HG03196 (cell line): ENCODE measurements around the gene SPRR5.
A peak's percentile ranks its signal among the peaks of the same experiment; 100 is the strongest.

Experiments used
- ATAC-seq: cut with Tn5 transposase; IDR thresholded peaks from one replicate; pipeline ENCODE4 v1.9.1; 2021; ENCODE audit not compliant: unreplicated experiment

Gene SPRR5

GRCh38 chr1:152942161-152942560 is 4.8 kb upstream of the SPRR5 start:
- ATAC-seq: no peak

- no peak for ATAC-seq
Observed at GRCh38 chr1:152946248-152946647, 758 bp upstream of the SPRR5 start.

DNA sequence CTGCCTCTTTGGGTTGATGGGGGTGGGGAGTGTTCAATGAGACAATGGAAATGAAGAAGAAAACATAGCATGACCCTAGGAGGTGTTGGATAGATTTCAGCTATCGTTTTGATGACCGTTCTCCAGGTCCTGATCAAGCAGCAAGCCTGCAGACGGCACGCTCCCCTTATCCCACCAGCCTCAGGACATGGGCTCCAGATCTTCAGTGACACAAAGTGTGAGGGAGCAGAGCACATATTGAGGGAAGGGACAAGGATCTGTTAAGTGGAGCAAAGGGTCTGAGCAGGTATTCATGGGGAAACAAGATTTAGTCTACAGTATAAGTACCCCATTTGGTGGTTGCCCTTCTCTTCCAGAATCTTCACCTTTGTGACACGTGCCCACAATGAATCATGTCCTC is 4.7 kb downstream of the SPRR5 start:
- no peak for ATAC-seq

DNA sequence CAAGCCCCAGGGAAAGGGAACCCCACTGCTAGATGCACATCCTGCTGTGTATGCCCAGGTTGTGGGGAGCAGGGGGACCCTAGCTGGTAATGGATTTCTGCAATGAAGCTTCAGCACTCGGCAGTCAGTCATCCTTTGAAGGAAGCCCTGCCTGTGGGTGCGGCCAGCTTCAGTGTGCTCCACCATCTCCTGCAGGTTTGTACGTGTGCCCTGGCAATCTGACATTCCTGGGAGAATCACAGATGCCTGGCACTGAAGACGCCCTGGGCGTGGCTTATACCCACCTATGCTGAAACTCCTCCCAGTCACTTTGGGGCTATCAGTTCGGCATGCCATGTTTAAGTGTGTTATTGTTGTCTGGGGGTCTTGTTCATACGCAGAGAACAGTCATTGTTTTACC is 6.8 kb downstream of the SPRR5 start:
- ATAC-seq: no peak

- no peak for ATAC-seq
Observed at GRCh38 chr1:152954436-152954835, 7.4 kb downstream of the SPRR5 start.

GRCh38 chr1:152957561-152957960 is 10.6 kb downstream of the SPRR5 start:
- no peak for ATAC-seq

DNA sequence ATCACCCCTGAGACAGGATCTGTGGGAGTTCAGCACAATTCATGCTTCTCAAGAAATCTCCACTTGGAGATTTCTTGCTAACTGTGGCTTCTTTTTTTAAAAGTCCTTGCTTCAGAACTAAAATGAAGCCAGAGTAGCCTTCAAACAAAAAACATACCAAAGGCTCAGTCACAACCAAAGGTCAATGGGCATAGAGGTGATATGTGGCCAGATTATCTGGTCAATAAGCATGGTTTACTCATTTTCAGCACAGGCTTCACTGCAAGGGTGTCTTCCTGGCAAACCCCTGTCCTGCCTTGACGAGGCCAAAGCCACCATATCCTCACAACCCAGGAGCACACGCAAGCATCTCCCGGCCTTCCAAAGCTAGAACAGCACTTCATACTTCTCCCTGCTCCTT is 12.3 kb downstream of the SPRR5 start:
- no peak for ATAC-seq

- no peak for ATAC-seq
Observed at GRCh38 chr1:152959801-152960451, 12.9 kb downstream of the SPRR5 start.

- no peak for ATAC-seq
Observed at GRCh38 chr1:152960452-152961044, 13.5 kb downstream of the SPRR5 start.

DNA sequence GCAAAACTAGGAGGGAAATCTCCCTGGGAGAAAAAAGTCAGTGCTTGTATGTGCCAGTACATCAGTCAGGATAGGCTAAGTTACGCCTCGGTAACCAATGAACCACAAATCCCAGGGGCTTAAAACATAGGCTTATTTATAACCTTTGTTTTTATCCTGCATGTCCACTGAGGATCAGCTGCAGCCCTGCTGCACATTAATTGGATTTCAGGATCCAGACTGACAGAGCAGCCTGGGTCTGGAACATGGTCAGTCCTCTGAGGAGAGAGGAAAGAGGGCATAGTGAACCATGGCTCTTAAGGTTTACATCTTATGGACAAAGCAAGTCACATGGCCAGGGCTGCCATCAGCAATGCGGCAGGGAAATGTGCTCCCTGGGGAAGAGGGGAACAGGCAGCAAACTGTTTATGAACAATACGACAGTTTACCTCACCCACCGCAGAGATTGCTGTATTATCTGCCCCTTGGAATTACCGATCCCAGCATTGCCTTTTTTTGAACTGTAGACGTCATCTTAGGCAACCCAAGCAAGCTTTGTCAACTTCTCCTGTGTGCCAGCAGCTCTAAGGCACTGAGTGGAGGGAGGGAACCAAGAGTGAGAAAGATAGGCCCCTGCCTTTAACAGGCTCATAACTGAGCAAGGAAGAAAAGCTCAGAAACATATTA is 14.4 kb downstream of the SPRR5 start:
- no peak for ATAC-seq

DNA sequence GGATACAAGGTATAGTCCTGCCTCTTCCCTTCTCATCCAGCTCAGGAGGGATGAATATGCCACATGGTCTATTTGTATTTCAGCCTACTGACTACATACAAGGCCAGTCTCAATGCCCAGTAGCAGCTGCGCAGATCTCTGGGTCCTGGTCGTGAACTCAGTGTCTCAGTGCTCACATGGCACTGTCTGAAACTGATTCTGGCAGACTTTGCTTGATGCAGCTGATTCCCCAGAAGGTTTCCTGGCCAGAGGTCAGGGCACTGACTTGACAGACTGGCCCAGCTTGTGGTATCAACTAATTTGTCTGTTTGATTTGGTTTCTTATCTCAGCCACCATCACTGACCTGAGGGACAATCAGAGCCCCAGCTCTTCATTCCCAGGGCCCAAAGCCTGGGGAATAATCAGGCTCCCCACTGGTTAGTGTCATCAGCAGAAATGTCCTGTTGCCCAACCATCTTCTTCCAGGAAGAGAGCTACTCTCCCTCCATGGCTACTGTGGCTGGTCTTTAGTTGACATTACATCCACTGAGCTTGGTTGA is 15.9 kb downstream of the SPRR5 start:
- ATAC-seq: no peak

DNA sequence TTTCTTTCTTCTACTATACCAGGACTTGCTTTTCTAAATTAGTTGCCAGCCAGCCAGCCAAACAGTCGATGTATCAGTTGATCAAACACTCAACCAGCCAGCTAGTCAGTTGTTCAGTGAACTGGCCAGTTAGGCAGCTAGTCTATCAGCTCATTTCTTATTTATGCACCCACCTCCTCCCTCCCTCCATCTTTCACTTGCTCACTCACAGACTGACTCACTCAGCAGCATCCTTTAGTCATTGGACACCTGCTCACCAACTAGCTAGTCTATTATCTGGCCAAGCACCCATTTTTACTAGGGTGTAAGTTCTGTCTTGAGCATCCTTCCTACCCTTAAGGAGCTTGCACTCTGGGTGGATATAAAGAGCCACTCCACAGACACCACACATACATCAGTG is 17.5 kb downstream of the SPRR5 start:
- ATAC-seq: no peak

DNA sequence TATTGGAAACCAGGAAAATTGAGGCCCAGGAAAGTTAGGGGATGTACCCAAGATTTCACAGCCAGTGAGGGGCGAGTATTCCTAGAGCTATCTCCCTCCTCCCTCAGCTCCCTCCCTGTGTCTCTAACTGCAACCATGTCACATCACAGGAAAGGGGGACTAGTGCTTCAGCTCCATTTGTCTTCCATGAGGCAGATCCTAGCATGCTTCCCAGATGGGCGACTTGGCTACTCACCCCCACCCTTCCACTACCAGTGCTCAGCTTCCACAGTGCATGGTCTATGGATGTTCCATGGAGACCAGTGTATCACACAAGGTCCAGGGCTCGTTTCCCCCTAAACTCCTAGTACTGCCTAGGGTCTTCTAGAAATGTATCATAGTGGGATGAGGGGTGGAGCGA is 18.8 kb downstream of the SPRR5 start:
- ATAC-seq: no peak

- ATAC-seq: no peak
Observed at GRCh38 chr1:152967201-152967600, 20.2 kb downstream of the SPRR5 start.

DNA sequence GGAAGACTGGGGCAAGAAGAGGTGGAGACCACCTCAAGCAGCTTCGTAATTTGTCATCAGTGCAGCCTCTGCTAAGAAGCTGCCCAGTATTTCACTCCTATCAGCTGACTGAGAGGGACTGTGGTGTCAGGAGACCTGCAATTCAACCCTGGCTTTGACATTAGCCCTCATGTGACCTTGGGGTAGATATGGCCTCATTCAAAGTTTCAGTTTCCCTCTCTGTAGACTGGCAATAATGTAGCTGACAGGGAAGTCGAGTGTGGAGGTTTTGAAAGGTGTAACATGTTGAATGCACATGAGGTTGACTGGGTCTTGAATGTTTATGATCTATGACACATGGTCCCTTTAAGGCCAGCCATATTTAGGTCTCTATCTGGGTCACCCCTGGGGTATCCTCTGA is 21.2 kb downstream of the SPRR5 start:
- ATAC-seq: peak; percentile 67

DNA sequence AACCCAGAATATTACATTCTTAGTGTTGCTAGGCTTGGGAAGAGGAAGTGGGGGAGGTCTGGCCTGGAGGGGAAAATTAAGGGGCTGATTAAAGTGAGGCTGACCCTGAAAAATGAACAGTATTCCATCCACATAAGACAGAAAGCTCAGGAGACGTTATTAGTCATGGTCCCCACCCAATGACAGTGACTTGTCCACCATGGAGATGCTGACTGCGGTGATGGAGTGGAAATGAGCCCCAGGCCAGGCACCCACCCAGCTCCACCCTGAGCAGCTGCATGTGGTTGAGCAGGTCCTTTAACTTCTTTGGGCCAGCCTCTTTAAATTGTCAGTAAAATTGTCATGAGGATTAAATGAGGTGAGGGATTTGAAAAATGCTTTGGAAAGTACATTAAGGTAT is 22.0 kb downstream of the SPRR5 start:
- ATAC-seq: no peak

- no peak for ATAC-seq
Observed at GRCh38 chr1:152970495-152970894, 23.5 kb downstream of the SPRR5 start, which contains the start of gene SPRR4. SPRR4 (plus strand) TSS chr1:152970648; CDS start chr1:152971891, 1,243 bp downstream.

GRCh38 chr1:152972196-152972886 is 25.3 kb downstream of the SPRR5 start:
- ATAC-seq: no peak

- no peak for ATAC-seq
Observed at GRCh38 chr1:152976688-152977087, 29.7 kb downstream of the SPRR5 start.

GRCh38 chr1:152977614-152978013 is 30.6 kb downstream of the SPRR5 start:
- ATAC-seq: no peak

DNA sequence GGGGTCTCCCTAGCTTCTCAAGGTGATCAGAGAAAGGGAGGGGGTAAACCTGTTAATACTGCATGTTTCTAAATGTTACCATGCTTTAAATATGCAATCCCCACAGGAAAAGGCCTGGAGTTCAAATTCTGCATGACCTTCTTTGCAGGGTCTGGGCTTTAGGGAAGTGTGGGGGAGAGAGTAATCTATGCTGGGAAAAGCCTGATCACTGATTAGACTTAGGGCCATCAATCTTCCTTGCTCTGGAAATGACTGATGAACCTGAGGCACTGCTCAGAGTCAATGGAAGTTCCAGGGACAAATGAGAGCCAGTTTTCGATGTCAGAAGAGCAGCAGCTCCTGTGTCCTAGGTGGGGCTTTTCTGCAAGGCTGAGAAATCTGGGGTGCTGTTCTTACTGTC is 33.7 kb downstream of the SPRR5 start:
- no peak for ATAC-seq
